HG03135 (cell line): ENCODE measurements around the gene BDP1.
A peak's percentile ranks its signal among the peaks of the same experiment; 100 is the strongest.
"Not testable (repeated sequence)": the region's sequence is repeated elsewhere in the genome, so short reads cannot be mapped to it uniquely, and the experiment has no call there.

Source experiments
- ATAC-seq: cut with Tn5 transposase; IDR thresholded peaks from one replicate; pipeline ENCODE4 v1.9.1; 2021; ENCODE audit warnings: mild to moderate bottlenecking, moderate library complexity; ENCODE audit not compliant: unreplicated experiment

The BDP1 gene, protein sequence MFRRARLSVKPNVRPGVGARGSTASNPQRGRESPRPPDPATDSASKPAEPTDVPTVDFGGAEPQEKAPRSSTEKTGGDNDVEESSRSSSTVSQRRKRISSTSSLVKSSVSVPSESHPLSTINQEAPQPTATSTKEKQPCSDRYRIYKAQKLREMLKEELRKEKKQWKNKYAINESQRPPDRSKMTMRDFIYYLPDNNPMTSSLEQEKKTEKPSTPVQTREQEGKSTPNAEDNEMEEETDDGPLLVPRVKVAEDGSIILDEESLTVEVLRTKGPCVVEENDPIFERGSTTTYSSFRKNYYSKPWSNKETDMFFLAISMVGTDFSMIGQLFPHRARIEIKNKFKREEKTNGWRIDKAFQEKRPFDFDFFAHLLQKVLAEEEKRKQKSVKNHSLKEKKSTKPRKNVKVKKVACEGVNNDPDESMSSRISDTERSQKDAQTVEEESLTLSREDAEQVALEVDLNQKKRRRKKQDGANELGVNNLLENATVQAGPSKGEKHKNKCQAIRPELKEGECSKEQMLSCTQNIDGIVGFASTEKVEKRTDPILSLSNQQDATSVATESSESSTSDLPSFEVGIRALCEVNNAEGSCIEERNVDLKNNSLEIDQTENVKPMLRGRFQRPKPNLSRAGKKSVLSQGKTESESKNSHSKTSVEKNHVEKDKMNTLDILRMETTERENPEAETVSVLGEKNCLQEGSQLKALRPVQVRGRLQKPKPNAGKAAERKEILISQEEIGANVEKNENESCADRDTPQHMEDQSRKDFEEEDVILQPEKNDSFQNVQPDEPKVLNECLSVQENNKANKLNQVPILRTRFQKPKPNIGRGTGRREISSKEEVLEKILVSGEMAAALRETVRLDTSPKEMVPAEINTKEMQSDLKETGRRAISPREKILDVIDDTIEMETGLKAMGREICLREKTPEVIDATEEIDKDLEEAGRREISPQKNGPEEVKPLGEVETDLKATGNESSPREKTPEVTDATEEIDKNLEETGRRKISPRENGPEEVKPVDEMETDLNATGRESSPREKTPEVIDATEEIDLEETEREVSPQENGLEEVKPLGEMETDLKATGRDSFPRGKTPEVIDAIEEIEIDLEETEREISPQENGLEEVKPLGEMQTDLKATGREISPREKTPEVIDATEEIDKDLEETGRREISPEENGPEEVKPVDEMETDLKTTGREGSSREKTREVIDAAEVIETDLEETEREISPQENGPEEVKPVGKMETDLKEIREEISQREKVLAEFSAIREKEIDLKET (N-terminal part only)

DNA sequence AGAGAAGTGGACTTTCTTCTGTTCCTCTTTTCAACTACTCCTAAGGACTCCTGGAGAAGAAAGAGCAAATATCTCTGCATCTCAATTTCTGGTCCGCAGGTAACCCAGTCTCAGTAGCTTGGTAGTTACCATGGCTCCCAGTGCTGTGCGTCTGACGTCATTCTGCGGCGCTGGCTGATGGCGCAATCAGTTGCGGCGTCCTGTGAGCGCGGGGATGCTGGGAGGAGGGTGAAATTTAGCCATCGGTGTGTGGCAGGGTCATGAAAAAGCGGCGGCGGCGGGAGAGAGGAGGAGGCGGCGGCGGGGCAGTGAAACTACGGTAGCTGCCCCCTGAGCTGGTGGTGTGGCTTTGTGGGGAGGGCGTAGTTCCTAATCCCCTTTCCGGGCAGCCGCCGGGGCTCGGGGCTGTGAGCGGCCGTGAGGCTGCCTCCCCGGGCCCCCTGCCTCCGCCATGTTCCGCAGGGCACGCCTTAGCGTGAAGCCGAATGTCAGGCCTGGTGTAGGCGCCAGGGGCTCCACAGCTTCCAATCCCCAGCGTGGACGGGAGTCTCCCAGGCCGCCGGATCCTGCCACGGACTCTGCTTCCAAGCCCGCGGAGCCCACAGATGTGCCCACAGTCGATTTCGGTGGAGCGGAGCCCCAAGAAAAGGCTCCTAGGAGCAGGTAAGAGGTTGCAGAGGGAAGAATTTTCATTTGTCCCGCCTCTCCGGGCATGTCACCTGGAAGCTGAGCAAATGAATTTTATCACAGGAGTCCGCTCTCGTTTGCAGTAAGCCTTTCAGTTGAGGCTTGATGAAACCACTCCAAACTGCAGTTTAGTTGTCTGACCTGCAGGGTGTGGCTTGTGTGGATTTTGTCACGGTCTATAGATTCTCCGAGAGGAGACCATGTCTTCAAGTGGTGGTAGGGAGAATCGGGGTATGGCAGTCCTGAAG, at the start of gene BDP1:
Gene BDP1 (plus strand): TSS at position 225 of the 935 bp plus-strand sequence. CDS start 227 bp downstream, at position 452.
- peak; percentile 93 for ATAC-seq

DNA sequence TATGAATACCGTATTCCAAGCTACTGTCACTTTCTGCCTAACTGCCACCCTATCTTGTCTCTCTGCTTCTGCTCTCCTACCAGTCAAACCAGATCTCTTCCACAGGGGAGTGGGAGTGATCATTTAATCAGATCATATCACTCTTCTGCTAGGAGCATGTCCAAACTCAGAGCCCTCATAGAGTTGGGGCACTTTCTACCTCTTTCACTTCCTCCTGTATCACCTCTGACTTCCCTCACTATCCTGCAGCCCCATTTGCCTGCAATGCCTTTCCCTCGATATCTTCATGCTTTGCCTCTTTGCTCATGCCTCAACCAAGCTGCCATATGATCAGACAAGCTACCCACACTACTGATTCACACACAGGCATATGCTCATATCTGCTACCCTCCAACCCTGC, 45.4 kb upstream of the BDP1 start:
- ATAC-seq, result not testable (repeated sequence)

DNA sequence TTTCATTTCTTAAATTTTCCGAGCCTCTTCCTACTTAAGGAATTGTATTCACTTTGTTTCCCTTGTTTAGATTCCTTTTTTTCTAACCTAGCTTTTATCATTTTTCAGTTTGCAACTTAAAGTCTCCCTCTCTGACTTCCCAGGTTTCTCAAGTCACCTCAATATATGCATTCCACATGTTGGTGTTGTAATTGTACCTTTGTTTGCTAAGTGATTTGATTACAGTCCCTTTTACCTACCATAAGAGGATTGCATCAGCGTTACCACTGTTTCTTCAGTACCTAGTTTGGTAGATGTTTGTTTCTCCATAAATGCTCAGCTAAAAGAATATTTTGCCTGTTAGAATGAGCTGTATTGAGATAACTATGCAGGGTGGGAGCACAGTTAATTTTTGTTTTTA, 39.8 kb upstream of the BDP1 start:
- not testable (repeated sequence) for ATAC-seq

- ATAC-seq, result not testable (repeated sequence)
These were observed 37.4 kb upstream of the BDP1 start for GRCh38 chr5:71418026-71418425.

DNA sequence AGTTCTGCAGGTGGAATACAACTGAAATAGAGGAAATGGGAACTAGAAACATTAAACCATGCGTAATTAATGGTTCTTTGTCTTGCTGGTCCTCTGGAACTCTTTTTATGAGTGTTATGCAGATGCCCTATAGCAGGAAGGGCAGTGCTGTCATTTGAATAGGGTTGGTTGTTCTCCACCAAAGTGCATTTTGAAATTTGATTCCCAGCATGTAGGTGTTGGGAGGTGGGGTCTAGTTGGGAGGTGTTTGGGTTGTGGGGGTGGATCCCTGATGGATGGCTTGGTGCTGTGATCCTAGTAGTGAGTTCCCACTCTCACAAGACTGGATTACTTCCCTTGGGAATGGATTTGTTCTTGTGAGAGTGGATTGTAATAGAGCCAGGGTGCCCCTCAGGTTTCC, 34.2 kb upstream of the BDP1 start:
- ATAC-seq, result not testable (repeated sequence)

DNA sequence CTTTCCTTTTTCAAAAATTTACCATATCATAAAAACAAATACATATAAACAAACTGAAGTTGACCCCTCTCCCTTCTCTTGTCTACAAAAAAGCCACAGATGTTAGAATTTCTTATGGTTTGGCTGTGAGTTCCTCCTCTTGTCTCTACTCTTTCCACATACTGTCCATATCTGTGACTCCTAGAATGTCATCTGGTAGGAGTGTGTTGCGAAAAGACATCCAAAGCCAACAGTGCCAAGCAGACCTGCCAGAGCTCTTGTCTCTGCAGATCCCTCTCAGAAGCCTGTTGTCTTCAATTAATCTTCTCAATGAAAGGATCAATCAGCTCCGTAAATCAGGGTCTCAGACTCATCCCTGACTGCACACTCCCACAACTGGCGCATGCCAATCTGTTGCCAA, 31.6 kb upstream of the BDP1 start:
- ATAC-seq, result not testable (repeated sequence)

DNA sequence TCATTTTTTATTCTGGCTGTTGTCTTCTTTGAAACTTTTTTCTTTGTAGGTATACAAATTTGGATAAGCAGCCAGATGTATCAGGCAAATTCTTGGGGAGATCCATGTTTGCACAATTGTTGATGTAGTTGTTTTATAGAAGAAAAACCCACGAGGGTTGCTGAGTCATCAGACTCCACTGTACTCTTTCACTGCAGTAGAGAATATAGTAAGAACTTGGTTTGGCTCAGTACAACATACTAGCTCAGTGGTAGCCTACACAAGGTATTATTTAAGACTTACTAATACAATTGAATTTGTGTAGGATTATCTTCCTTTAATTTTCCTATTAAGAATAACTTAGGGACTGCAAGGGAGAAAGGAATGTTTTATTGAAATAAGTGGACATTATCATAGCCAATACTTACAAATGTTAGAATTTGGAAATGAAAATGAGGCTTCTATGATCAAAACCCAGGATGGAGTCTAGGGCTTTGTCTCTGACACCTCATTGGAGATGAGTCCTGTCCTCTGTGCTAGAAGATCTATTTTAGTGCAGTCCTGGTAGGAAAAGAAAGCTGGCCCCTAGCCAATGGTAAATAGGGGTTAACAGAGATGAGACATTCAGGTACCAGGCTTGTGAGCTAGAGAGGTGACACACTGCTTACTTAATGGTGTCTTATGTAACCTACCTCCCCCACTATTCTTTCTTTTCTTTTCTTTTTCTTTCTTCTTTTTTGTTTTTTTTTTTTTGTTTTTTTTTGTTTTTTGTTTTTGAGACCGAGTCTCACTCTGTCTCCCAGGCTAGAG, 28.6 kb upstream of the BDP1 start:
- ATAC-seq, result not testable (repeated sequence)

DNA sequence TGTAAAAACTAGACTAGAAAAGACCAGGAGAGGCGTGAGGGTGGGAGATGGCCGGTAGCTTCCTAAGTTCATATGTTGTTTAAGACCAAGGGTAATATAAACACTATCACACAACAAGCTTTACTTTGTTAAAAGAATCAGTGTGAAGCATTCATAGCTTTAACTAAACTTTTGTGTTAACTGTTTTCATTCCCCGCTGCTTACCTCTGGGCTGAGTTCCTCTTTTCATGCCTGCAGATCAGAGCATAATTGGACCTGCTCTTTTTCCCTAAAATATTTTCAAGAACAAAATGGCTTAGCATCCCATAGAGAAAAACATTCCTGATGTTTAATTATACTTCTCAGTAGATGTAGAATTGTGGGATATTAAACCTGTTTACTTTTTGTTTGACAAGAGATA, 23.0 kb upstream of the BDP1 start:
- not testable (repeated sequence) for ATAC-seq

DNA sequence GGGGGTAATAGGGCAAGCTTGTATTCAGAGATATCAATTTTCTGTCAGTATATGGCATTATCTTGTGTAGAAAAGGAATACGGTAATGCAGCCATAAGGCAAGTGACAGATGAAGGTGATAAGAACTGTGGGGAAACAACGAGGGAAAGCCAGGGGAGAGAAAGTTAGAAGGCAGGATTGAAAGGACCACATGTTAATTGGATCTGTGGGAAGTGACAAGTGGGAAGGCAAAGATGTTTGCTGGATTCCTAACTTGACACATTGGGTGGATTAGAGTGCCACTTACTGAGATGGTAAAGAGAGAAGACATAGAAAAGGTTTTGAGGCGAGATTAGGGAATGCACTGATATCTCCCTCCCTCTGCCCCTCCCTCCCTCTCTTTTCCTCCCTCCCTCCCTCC, 20.6 kb upstream of the BDP1 start:
- not testable (repeated sequence) for ATAC-seq

DNA sequence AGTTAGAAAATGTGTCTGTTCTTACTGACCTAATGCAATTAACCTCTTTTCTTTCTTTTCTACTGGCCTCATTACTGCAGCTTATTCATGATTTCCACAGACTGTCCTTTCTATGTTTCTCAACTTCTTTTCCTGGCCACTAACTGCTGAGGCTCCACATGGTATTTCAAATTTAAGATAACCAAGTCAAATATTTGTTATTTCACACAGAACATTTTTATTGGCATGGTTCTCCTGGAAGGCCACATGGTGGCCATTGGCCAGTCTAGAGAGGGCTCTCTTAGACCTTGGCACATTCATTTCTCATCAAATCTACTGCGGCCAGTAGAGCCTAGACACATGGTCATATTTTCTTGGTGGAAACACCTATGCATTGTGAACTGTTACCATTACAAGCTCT, 13.9 kb upstream of the BDP1 start:
- ATAC-seq, result not testable (repeated sequence)

GRCh38 chr5:71443891-71444290, 11.6 kb upstream of the BDP1 start:
- not testable (repeated sequence) for ATAC-seq

GRCh38 chr5:71445015-71445414, 10.4 kb upstream of the BDP1 start:
- not testable (repeated sequence) for ATAC-seq

GRCh38 chr5:71445523-71446152, 9.8 kb upstream of the BDP1 start:
- ATAC-seq, result not testable (repeated sequence)

GRCh38 chr5:71446540-71447216, 8.8 kb upstream of the BDP1 start:
- ATAC-seq, result peak; percentile 18

DNA sequence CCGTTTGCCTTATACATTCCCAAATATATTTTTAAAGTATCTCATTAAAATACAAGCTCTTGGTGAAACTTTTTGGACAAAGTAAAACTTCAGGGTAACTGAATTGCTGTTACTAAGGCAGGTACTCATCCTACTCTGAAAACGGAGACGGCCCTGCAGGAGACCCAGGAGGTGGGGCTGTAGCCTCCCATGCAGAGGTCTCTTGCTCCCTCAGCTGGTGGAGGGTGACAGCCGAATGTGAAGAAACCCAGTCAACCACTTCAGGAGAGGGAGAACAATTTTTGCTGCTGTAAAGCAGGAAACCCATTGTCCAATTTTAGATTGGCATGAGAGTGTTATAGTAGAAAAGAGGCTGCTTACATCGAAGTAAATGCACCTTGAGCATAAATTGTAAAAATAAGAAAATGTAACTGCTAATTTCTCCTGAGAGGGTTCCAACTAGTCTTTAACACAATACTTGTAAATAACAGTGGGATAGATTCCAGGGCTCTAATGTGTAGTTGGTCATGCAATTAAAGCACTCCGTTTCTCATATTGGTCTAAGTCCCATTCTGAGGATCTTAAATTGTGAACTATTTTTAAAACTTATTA, 8.1 kb upstream of the BDP1 start:
- ATAC-seq, result peak; percentile 76

- no peak for ATAC-seq
These were observed 2.6 kb upstream of the BDP1 start for GRCh38 chr5:71452876-71453275.

GRCh38 chr5:71454913-71455312, 538 bp upstream of the BDP1 start:
- ATAC-seq, result no peak

GRCh38 chr5:71456362-71456743, 902 bp downstream of the BDP1 start:
- ATAC-seq, result no peak
